Osteoblast (primary cell): Measurements from ENCODE around the gene PTAFR. TPM values are rescaled to one million over a fixed set of nuclear protein-coding genes. Genes with fewer than 3 reads are reported as not detected.
A peak's percentile ranks its signal among the peaks of the same experiment; 100 is the strongest.

Source experiments
- DNase-seq: peaks from one replicate; pipeline ENCODE4 v3.0.0; 2011; ENCODE audit warnings: low spot score, mixed read lengths; ENCODE audit not compliant: insufficient read length; ENCODE audit errors: missing footprints
- H2AFZ ChIP-seq: 2 replicates; pipeline ENCODE4 v1.6.0; 2011; ENCODE audit warnings: mild to moderate bottlenecking, low read length
- H3K27ac ChIP-seq: 2 replicates; pipeline ENCODE4 v1.5.1; 2011; ENCODE audit warnings: mild to moderate bottlenecking, low read depth, low read length, moderate library complexity
- H3K27me3 ChIP-seq: 2 replicates; pipeline ENCODE4 v1.6.0; 2012; ENCODE audit warnings: mild to moderate bottlenecking, control low read depth, inconsistent platforms, low read length, moderate library complexity; ENCODE audit not compliant: insufficient read depth
- H3K36me3 ChIP-seq: 2 replicates; pipeline ENCODE4 v1.5.1; 2011; ENCODE audit warnings: mild to moderate bottlenecking, low read length, control low read depth, moderate library complexity; ENCODE audit not compliant: insufficient read depth
- H3K4me1 ChIP-seq: 2 replicates; pipeline ENCODE4 v1.5.1; 2011; ENCODE audit warnings: mild to moderate bottlenecking, low read length, control low read depth, moderate library complexity; ENCODE audit not compliant: insufficient read depth
- H3K4me2 ChIP-seq: 2 replicates; pipeline ENCODE4 v1.6.0; 2011; ENCODE audit warnings: mild to moderate bottlenecking, low read length; ENCODE audit not compliant: insufficient read depth
- H3K4me3 ChIP-seq: fragments of 200-600 bp; sonication (generic); 3 replicates; pipeline ENCODE4 v1.5.1; 2012; ENCODE audit warnings: mild to moderate bottlenecking, low read length, inconsistent platforms; ENCODE audit not compliant: insufficient read depth
- H3K79me2 ChIP-seq: 2 replicates; pipeline ENCODE4 v1.6.0; 2012; ENCODE audit warnings: mild to moderate bottlenecking, low read length, control low read depth, inconsistent platforms; ENCODE audit not compliant: insufficient read depth
- H3K9me3 ChIP-seq: 2 replicates; pipeline ENCODE4 v1.5.1; 2011; ENCODE audit warnings: low read depth, low read length, control low read depth
- H4K20me1 ChIP-seq: 2 replicates; pipeline ENCODE4 v1.6.0; 2012; ENCODE audit warnings: mild to moderate bottlenecking, low read length, control low read depth; ENCODE audit not compliant: insufficient read depth
- CTCF ChIP-seq: IDR thresholded peaks from 2 replicates; pipeline ENCODE4 v1.5.1; 2011; ENCODE audit warnings: mild to moderate bottlenecking, low read depth, low read length, moderate library complexity; ENCODE audit errors: extremely low read depth
- total RNA-seq: library from RNA; depleted of rRNA; stranded (reverse); fragments of >200 nt; gene quantifications from 2 replicates; pipeline ENCODE4 v1.2.3, GENCODE V29; 2012

Gene PTAFR
- total RNA-seq, 1 donor: under 0.01 TPM

- Histone ChIP-seq H2AFZ (no peak overlapping the region), H3K9me3 (no peaks in the 10 kb centered on the region), H3K4me1 (no peaks in the 10 kb centered on the region), H3K79me2 (no peaks in the 10 kb centered on the region), H3K27me3 (no peaks in the 10 kb centered on the region), H3K27ac (no peak overlapping the region), H3K36me3 (no peaks in the 10 kb centered on the region), H3K4me3 (no peak overlapping the region), H4K20me1 (no peaks in the 10 kb centered on the region), H3K4me2 (no peak overlapping the region)
- DNase-seq: peak; percentile 69
- TF ChIP-seq CTCF: no peak
These were observed 3.1 kb downstream of the PTAFR start for GRCh38 chr1:28173151-28173979.

GRCh38 chr1:28172713-28173150, 3.8 kb downstream of the PTAFR start:
- Histone ChIP-seq H3K4me3 (no peak overlapping the region), H3K27ac (no peak overlapping the region), H3K79me2 (no peaks in the 10 kb centered on the region), H3K27me3 (no peaks in the 10 kb centered on the region), H2AFZ (no peak overlapping the region), H3K9me3 (no peaks in the 10 kb centered on the region), H3K4me2 (peak overlapping the region; percentile 34), H3K4me1 (no peaks in the 10 kb centered on the region), H4K20me1 (no peaks in the 10 kb centered on the region), H3K36me3 (no peaks in the 10 kb centered on the region)
- peak; percentile 43 for DNase-seq
- TF ChIP-seq CTCF: no peak

- H3K4me3 ChIP-seq: no peak overlapping the region
- H3K36me3 ChIP-seq: no peaks in the 10 kb centered on the region
- H3K4me1 ChIP-seq: no peaks in the 10 kb centered on the region
- TF ChIP-seq CTCF: no peak
- H3K4me2 ChIP-seq: no peak overlapping the region
- no peak for DNase-seq
- no peaks in the 10 kb centered on the region for H3K27me3 ChIP-seq
- no peaks in the 10 kb centered on the region for H3K9me3 ChIP-seq
- no peak overlapping the region for H3K27ac ChIP-seq
- H3K79me2 ChIP-seq: no peaks in the 10 kb centered on the region
- H2AFZ ChIP-seq: no peak overlapping the region
- no peaks in the 10 kb centered on the region for H4K20me1 ChIP-seq
These were observed 5.2 kb downstream of the PTAFR start for GRCh38 chr1:28171246-28171645.

GRCh38 chr1:28170001-28170596, 6.4 kb downstream of the PTAFR start:
- Histone ChIP-seq H3K4me1 (no peaks in the 10 kb centered on the region), H3K79me2 (no peaks in the 10 kb centered on the region), H3K27me3 (no peaks in the 10 kb centered on the region), H4K20me1 (no peaks in the 10 kb centered on the region), H3K9me3 (no peaks in the 10 kb centered on the region), H3K4me2 (no peak overlapping the region), H3K36me3 (no peaks in the 10 kb centered on the region), H3K27ac (no peak overlapping the region), H2AFZ (no peak overlapping the region), H3K4me3 (no peak overlapping the region)
- no peak for TF ChIP-seq CTCF
- DNase-seq: no peak
